Fibroblast of skin of left quadriceps (primary cell): ENCODE measurements around the gene RBMS1.
A peak's percentile ranks its signal among the peaks of the same experiment; 100 is the strongest.
"Not testable (repeated sequence)": the region's sequence is repeated elsewhere in the genome, so short reads cannot be mapped to it uniquely, and the experiment has no call there.

Source experiments
- DNase-seq, 2 experiments: peaks; one replicate each; pipeline ENCODE4 v3.0.0-alpha.2; 2013; ENCODE audit warnings: low read depth in 2 of 2

Gene RBMS1

DNA sequence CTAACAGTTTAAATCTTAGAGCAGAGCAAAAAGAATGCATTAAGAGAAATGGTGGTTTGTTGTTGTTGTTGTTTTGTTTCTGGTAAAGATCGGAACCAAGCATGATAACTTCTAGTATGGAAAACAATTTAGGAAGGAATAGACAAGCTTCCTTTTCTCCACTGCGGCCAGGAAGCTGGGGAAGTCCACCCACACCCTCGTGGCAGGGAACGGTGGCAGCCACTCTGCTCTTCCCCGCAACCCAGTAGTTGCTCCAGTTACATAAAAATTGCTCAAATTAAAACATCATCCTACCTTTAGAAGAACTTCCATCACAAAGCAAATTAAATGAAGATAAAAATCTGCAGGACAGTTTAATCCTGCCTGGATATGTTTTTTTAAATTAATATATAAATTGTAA is 113.0 kb downstream of the RBMS1 start:
- DNase-seq, result no peak

DNA sequence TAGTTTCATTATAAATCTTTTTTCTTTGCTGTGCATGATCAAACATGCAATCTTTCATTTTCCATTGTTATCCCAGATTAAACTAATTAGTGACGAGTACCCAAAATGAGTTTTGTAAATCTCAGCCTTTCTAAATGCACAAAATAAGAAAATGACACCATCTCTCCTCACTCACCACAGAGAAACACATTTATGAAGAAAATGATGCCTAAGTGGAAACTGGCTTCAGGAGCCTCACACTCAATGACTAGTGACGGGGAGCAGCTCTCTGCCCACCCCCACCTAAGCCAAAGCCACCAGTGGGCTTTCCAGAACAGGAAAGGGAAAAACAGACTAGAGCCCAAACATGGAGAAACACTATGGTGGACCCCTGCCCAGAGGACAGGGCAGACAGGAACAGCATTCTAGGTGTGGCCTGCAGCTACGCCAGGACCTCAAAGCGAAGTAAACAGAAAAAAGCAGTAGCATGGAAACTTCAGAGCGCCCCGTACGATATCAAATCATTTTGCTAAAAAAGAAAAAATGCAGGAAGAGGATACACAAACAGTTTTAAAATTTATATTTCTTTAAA is 113.5 kb downstream of the RBMS1 start:
- no peak for DNase-seq

DNA sequence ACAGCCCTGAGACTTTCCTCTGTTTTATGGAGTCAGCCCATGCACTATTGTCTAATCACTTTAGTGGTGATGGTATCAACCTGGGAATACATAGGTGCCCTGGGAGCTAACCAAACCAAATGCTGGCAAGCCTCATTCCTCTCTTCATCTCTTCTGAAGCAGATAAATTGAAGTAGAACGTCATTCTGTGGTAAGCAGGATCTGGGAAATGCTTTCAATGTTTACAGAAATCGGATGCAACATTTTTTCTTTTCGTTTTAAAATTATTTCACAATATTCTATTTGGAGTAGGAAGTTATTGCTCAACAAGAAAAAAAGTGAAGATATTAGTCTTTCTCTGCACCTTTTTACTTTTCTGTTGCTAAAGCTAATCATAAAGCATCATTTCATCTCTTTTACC is 114.2 kb downstream of the RBMS1 start:
- DNase-seq, result peak; percentile 70 to 73

GRCh38 chr2:160377204-160377995 is 116.2 kb downstream of the RBMS1 start:
- no peak for DNase-seq

DNA sequence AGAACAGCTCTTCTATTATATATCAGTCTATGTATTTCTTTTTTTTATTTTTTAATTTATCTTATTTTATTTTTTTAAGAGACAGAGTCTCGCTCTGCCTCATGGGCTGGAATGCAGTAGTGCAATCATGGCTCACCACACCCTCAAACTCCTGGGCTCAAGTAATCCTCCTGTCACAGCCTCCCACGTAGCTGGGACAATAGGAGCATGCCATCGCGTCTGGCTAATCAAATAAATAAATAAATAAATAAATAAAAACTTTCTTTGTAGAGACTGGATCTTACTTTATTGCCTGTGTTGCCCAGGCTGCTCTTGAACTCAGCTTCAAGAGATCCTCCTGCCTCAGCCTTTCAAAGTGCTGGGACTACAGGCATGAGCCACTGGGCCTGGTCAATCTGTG is 117.0 kb downstream of the RBMS1 start:
- DNase-seq, result no peak

- DNase-seq, result no peak
Observed at GRCh38 chr2:160375802-160376469, 117.7 kb downstream of the RBMS1 start.

DNA sequence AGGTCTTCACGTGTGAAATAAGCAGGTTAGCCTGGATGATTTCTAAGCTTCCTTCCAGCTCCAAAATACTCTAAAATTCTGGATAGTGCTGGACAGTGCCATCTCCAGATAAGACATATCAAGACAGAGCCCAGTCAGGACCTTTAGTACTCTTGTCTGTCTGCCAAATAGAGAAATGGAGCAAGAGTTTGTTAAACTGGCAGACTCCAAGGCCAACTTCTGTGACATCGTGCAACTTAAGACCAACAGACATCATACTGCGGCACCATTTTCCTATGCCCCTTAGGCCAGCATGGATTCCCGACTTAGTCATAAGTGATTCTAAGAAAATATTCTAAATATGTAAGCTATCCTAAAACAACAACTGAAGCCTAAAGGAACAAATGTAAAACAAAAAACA is 118.6 kb downstream of the RBMS1 start:
- DNase-seq, result no peak

- no peak for DNase-seq
Observed at GRCh38 chr2:160373666-160374065, 119.9 kb downstream of the RBMS1 start.

- DNase-seq, result no peak
Observed at GRCh38 chr2:160373263-160373662, 120.3 kb downstream of the RBMS1 start.

GRCh38 chr2:160372585-160372984 is 121.0 kb downstream of the RBMS1 start:
- DNase-seq, result no peak

GRCh38 chr2:160372010-160372356 is 121.6 kb downstream of the RBMS1 start:
- DNase-seq, result no peak

- DNase-seq, result no peak
Observed at GRCh38 chr2:160371251-160372009, 122.2 kb downstream of the RBMS1 start.

- DNase-seq, result no peak
Observed at GRCh38 chr2:160368988-160369930, 124.3 kb downstream of the RBMS1 start.

GRCh38 chr2:160367887-160368286 is 125.7 kb downstream of the RBMS1 start:
- DNase-seq, result peak; percentile 89 to 91

GRCh38 chr2:160367139-160367538 is 126.5 kb downstream of the RBMS1 start:
- not testable (repeated sequence) for DNase-seq

DNA sequence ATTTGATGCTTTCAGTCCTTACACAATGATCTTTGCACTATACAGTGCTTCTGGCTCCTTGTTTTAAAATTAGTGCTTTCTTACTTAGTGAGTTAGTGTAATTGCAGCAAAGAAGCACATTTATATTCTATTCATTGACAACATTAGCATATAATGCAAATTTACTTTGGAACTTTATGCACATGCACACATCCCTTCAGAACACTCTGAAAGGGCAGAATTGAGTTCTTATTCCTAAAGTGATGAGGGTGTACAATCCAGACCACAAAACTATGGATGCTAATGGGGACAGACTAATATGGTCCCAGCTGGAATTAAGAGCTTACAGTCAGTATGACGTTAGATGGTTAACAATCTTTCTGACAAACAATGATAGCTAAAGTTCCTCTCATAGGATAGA is 127.1 kb downstream of the RBMS1 start:
- no peak for DNase-seq

DNA sequence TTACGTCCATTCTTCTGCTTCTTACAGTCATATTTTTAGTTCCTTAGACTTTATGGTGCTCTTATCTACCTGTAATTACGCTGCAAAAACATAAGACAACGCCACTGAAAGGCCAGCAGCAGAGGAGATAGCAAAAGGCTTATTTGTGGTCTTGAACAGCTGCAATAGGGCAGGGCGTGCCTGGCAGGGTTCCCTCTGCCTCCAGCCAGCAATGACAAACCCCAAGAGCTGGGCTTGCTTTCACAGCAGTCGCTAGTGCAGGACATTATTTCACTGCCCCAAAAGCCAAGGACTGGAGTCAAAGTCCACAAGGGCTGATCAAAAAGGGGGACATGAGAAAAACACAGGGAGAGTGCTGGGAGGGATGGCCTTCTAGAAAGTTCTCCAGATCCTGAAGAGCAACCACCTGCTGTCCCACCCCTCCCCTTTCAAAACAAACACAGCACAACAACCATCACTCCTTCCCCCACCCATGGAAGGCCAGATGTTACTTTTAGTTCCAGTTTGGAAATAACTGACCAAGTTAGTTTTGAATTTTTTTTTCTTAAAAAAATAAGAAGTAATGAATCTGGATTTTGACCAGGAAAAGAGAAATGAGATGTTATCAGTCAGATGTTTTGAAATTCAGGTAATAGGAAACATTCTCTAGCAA is 127.8 kb downstream of the RBMS1 start:
- no peak for DNase-seq

- DNase-seq, result no peak
Observed at GRCh38 chr2:160364364-160364763, 129.2 kb downstream of the RBMS1 start.

DNA sequence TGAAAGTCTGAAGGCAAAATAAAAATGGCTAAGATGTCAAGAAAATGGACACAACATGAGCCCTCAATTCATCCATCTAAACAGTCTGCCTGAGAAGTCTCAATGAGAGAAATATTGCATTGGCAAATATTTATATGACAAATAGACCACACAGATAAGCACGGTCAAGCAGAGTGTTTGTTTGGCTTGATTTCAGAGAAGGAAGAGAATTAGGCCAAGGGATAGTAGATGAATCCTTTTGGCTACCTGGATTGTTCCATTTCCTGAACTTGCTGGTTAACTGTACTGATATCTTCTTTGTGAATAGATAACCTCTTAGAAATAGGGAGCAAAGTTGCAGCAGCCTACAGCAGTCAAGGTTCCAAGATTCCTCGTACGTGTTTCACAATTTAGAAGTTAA is 129.6 kb downstream of the RBMS1 start:
- no peak for DNase-seq

- DNase-seq, result no peak
Observed at GRCh38 chr2:160363055-160363454, 130.6 kb downstream of the RBMS1 start.

GRCh38 chr2:160362541-160362940 is 131.1 kb downstream of the RBMS1 start:
- DNase-seq, result no peak
